ENCODE results near the gene ARMC9. TPM values are rescaled to one million over a fixed set of nuclear protein-coding genes. Genes with fewer than 3 reads are reported as not detected.

Gene ARMC9
- total and polyA plus RNA-seq, 3 donors from 2014 or later = 35.0 to 49.7 (median 47.5) TPM

DNA sequence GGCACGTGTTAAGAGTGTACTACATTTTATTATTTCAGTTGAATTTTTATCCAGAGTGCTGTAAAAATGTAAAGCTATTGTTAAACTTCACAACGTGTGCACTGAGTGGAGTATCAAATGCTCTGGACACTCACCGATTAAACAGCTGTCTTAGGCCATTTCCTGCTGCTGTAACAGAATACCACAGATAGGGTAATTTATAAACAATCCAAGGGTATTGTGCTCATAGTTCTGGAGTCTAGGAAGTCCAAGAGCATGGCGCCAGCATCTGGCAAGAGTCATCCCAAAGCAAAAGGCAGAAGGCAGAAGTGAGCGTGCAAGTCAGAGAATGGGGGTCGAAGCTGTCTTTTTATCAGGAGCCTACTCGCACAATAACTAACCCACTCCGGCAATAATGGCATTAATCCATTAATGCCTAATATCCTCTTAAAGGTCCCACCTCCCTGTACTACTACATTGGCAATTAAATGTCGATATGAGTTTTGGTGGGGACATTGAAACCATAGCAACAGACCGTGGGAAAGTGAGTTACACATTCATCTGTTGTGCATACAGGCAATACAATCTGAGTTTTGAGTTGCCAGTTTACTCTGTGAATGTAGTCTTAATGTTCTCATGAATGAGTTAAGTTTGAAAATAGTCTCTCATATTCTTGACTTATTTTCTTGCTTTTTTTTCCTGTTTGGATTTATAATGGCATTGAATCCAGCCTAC lies 64.8 kb downstream of the ARMC9 start:
- no peaks in the 10 kb centered on the region for H3K36me3 ChIP-seq (ENCODE audit: low read depth, missing control alignments)
- no peak overlapping the region for H3K27ac ChIP-seq
- DNase-seq = no peak
- intact Hi-C loops (cut with DNase I; ENCODE audit: low total_unique reads) = no loop called here
- no peaks in the 10 kb centered on the region for H3K4me1 ChIP-seq
- WGBS, 2 donors = 91 to 93% methylated on average over 10 of the region's 10 CpGs
- no peak for TF ChIP-seq POLR2A (IDR thresholded peaks at IDR 0.05)
- TF ChIP-seq, protein P1, sequence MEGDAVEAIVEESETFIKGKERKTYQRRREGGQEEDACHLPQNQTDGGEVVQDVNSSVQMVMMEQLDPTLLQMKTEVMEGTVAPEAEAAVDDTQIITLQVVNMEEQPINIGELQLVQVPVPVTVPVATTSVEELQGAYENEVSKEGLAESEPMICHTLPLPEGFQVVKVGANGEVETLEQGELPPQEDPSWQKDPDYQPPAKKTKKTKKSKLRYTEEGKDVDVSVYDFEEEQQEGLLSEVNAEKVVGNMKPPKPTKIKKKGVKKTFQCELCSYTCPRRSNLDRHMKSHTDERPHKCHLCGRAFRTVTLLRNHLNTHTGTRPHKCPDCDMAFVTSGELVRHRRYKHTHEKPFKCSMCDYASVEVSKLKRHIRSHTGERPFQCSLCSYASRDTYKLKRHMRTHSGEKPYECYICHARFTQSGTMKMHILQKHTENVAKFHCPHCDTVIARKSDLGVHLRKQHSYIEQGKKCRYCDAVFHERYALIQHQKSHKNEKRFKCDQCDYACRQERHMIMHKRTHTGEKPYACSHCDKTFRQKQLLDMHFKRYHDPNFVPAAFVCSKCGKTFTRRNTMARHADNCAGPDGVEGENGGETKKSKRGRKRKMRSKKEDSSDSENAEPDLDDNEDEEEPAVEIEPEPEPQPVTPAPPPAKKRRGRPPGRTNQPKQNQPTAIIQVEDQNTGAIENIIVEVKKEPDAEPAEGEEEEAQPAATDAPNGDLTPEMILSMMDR (IDR thresholded peaks at IDR 0.05) = no peak
- H3K27me3 ChIP-seq = no peaks in the 10 kb centered on the region
- H3K9me3 ChIP-seq = no peaks in the 10 kb centered on the region
- no peak overlapping the region for H3K4me3 ChIP-seq

DNA sequence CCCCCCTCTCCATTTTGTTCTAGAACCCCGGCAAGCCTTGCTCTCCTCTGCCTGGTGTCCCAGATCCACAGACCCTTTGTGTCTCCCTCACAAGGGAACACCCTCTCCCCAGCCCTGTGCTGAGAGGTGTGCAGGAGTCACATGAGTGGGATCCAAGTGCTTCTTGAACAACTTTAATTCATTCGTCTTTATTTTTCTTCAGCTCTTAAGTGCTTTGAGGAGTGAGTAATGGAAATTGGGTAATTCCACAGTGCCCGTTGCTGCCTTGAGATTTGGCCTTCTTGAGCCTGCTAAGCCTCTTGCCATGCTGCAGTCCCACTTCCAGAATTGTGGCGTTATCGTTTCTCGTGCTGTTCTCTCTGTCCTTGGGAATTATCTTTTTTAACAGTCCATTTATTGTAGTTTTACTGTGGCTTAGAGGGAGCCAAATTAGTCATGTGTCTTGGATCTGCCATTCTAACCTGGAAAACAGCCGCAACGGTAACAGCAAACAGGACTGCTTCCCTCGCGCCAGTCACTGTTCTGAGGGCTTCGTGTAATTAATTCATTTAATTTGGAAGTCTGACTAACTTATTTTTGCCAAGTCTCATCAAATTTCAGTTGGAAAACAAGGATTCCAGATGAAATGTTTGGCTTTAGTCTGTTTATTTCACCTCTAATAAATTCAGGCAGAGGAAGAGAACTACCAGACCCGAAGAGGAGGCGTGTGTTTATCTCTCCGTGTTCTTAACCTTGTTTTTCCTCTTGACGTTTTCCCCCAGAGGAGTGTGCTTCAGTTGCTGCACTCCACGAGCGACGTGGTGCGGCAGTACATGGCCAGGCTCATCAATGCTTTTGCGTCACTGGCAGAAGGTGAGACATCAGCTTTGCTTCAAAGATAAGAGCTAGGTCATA lies 72.0 kb downstream of the ARMC9 start:
- Histone ChIP-seq H3K27me3 (no peaks in the 10 kb centered on the region), H3K4me3 (peak overlapping the region in 1 of 2 donors; percentile 21), H3K36me3 (ENCODE audit: low read depth, missing control alignments) (no peaks in the 10 kb centered on the region), H3K9me3 (no peaks in the 10 kb centered on the region), H3K4me1 (peaks cover 17% of the 10 kb centered on the region), H3K27ac (peak overlapping the region; percentile 84 to 86)
- intact Hi-C loops (cut with DNase I; ENCODE audit: low total_unique reads) = no loop called here
- DNase-seq = peak; percentile 76
- TF ChIP-seq POLR2A (IDR thresholded peaks at IDR 0.05) = no peak
- TF ChIP-seq, protein P1 (IDR thresholded peaks at IDR 0.05) = no peak
- WGBS, 2 donors = 37 to 45% methylated on average over 20 of the region's 20 CpGs

DNA sequence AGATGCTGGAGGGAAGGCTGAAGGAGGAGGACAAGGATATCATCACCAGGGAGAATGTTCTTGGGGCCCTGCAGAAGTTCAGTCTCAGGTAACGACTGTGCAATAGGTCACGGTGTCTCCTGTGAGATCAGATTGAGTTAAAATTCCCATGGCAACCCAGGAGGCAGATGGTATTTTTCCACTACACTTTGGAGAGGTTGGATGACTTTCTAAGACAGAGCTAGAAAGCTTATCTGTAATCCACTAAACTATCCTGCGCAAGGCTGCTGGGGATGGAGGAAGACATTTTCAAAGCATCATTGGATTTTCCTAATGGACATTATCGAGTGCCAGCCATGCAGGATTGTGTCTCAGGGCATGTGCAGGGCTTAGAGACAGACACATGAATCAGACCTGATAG lies 74.6 kb downstream of the ARMC9 start:
- H3K9me3 ChIP-seq = no peaks in the 10 kb centered on the region
- no peak overlapping the region for H3K27ac ChIP-seq
- H3K4me1 ChIP-seq = peaks cover 17% of the 10 kb centered on the region
- no peak overlapping the region for H3K4me3 ChIP-seq
- intact Hi-C loops (cut with DNase I; ENCODE audit: low total_unique reads) = no loop called here
- no peak for DNase-seq
- no peaks in the 10 kb centered on the region for H3K36me3 ChIP-seq (ENCODE audit: low read depth, missing control alignments)
- 92 to 94% methylated on average over 4 of the region's 4 CpGs for WGBS, 2 donors
- H3K27me3 ChIP-seq = no peaks in the 10 kb centered on the region
- TF ChIP-seq, protein P1 (IDR thresholded peaks at IDR 0.05) = no peak
- no peak for TF ChIP-seq POLR2A (IDR thresholded peaks at IDR 0.05)

DNA sequence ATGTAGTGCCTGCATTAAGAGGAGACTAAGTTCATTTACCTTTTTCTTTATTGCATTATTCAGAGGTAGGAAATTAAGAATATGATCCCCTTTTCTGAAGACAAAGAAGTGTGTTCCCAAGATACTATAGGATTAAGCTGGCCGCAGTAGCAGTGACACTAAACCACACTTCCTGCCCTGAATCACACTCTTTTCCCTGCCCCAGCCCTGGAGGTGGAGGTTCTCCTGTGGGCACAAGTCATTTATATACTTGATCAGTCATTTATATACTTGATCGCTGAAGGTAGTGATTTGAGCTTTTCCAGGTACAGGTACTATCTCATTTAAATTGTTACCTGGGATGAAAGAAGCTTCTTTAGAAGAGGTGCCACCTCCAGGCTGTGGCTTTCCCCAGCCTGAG lies 78.6 kb downstream of the ARMC9 start:
- no peak for DNase-seq
- intact Hi-C loops (cut with DNase I; ENCODE audit: low total_unique reads) = no loop called here
- no peaks in the 10 kb centered on the region for H3K27me3 ChIP-seq
- H3K27ac ChIP-seq = no peak overlapping the region
- H3K4me3 ChIP-seq = no peak overlapping the region
- 97 to 98% methylated on average over 2 of the region's 2 CpGs for WGBS, 2 donors
- H3K4me1 ChIP-seq = no peaks in the 10 kb centered on the region
- H3K36me3 ChIP-seq (ENCODE audit: low read depth, missing control alignments) = no peaks in the 10 kb centered on the region
- H3K9me3 ChIP-seq = no peaks in the 10 kb centered on the region
- TF ChIP-seq, protein P1 (IDR thresholded peaks at IDR 0.05) = no peak
- TF ChIP-seq POLR2A (IDR thresholded peaks at IDR 0.05) = no peak

Measured in testis (tissue), 3 donors.